Measurements from ENCODE around the gene EVC2. TPM values are rescaled to one million over a fixed set of nuclear protein-coding genes. Genes with fewer than 3 reads are reported as not detected.

EVC2 gene
- total and polyA plus RNA-seq, 2 donors (not counting 1 experiment from before 2014, with no cell fraction given): 1.1 TPM; not detected in 1

- DNase-seq (no peak), ATAC-seq (ENCODE audit: low read depth) (no peak)
- Histone ChIP-seq H3K79me2 (ENCODE audit: control insufficient read depth, insufficient read depth, low read length) (no peaks in the 10 kb centered on the region), H3K36me3 (replicated peaks in 1 of 2; ENCODE audit: control extremely low read depth in 1 of 2, control insufficient read depth in 1 of 2, extremely low read depth in 1 of 2, insufficient read depth in 2 of 2, low read length in 1 of 2) (no peaks in the 10 kb centered on the region), H3K4me3 (ENCODE audit: control extremely low read depth in 1 of 5, extremely low read depth in 1 of 5, insufficient read depth in 1 of 5, low read depth in 2 of 5, low read length in 4 of 5) (no peak overlapping the region), H3K9ac (ENCODE audit: low read length) (no peak overlapping the region), H3K4me1 (ENCODE audit: control insufficient read depth in 2 of 2, insufficient read depth in 2 of 2, low read length in 2 of 2) (no peaks in the 10 kb centered on the region), H2AFZ (ENCODE audit: insufficient read depth, low read depth, low read length, poor library complexity, severe bottlenecking) (no peak overlapping the region), H3K27me3 (replicated peaks in 1 of 4; ENCODE audit: control extremely low read depth in 1 of 4, control insufficient read depth in 3 of 4, insufficient read depth in 4 of 4, low read length in 3 of 4) (no peaks in the 10 kb centered on the region), H3K4me2 (replicated peaks; ENCODE audit: low read depth, low read length, poor library complexity, severe bottlenecking) (no peak overlapping the region), H3K27ac (ENCODE audit: low read length in 2 of 2) (no peak overlapping the region), H4K20me1 (ENCODE audit: control insufficient read depth, insufficient read depth, low read length, poor library complexity, severe bottlenecking) (no peaks in the 10 kb centered on the region), H3K9me3 (ENCODE audit: control extremely low read depth in 1 of 3, control insufficient read depth in 2 of 3, insufficient read depth in 1 of 3, low read length in 2 of 3) (peaks cover 0 to 24% (median 0%) of the 10 kb centered on the region in 3 donors)
- no peak overlapping the region for H3K4me3 Mint-ChIP-seq
- H3K27me3 Mint-ChIP-seq: no peaks in the 10 kb centered on the region
- 85% methylated on average over 10 of the region's 16 CpGs for WGBS (ENCODE audit: insufficient coverage)
- CTCF ChIA-PET: no interaction called here
- no peak for TF ChIP-seq CTCF (IDR thresholded peaks at IDR 0.05)
- no peak for TF ChIP-seq EZH2 (IDR thresholded peaks at IDR 0.05; ENCODE audit: borderline replicate concordance, insufficient read depth, low read depth, low read length, poor library complexity, severe bottlenecking)
- no peaks in the 10 kb centered on the region for H3K4me1 Mint-ChIP-seq
- H3K27ac Mint-ChIP-seq: no peak overlapping the region
- intact Hi-C loops (cut with micrococcal nuclease): no loop called here
- H3K9me3 Mint-ChIP-seq (ENCODE audit: insufficient read depth): no peaks in the 10 kb centered on the region
- POLR2A ChIA-PET: no interaction called here
Measured at GRCh38 chr4:5755161-5755560, 46.8 kb upstream of the EVC2 start.

- TF ChIP-seq EZH2 (IDR thresholded peaks at IDR 0.05; ENCODE audit: borderline replicate concordance, insufficient read depth, low read depth, low read length, poor library complexity, severe bottlenecking) (no peak), CTCF (IDR thresholded peaks at IDR 0.05) (no peak)
- ATAC-seq (ENCODE audit: low read depth): no peak
- POLR2A ChIA-PET: no interaction called here
- H3K9ac ChIP-seq (ENCODE audit: low read length): no peak overlapping the region
- Mint-ChIP-seq H3K27me3 (no peaks in the 10 kb centered on the region), H3K27ac (no peak overlapping the region), H3K9me3 (ENCODE audit: insufficient read depth) (no peaks in the 10 kb centered on the region), H3K4me1 (no peaks in the 10 kb centered on the region), H3K4me3 (no peak overlapping the region)
- H2AFZ ChIP-seq (ENCODE audit: insufficient read depth, low read depth, low read length, poor library complexity, severe bottlenecking): no peak overlapping the region
- no peaks in the 10 kb centered on the region for H4K20me1 ChIP-seq (ENCODE audit: control insufficient read depth, insufficient read depth, low read length, poor library complexity, severe bottlenecking)
- H3K9me3 ChIP-seq (ENCODE audit: control extremely low read depth in 1 of 3, control insufficient read depth in 2 of 3, insufficient read depth in 1 of 3, low read length in 2 of 3): peaks cover 0 to 24% (median 0%) of the 10 kb centered on the region in 3 donors
- H3K4me3 ChIP-seq (ENCODE audit: control extremely low read depth in 1 of 5, extremely low read depth in 1 of 5, insufficient read depth in 1 of 5, low read depth in 2 of 5, low read length in 4 of 5): no peak overlapping the region
- H3K79me2 ChIP-seq (ENCODE audit: control insufficient read depth, insufficient read depth, low read length): no peaks in the 10 kb centered on the region
- no peak for DNase-seq
- intact Hi-C loops (cut with micrococcal nuclease): no loop called here
- no peak overlapping the region for H3K4me2 ChIP-seq (replicated peaks; ENCODE audit: low read depth, low read length, poor library complexity, severe bottlenecking)
- CTCF ChIA-PET: no interaction called here
- no peaks in the 10 kb centered on the region for H3K36me3 ChIP-seq (replicated peaks in 1 of 2; ENCODE audit: control extremely low read depth in 1 of 2, control insufficient read depth in 1 of 2, extremely low read depth in 1 of 2, insufficient read depth in 2 of 2, low read length in 1 of 2)
- no peaks in the 10 kb centered on the region for H3K4me1 ChIP-seq (ENCODE audit: control insufficient read depth in 2 of 2, insufficient read depth in 2 of 2, low read length in 2 of 2)
- H3K27me3 ChIP-seq (replicated peaks in 1 of 4; ENCODE audit: control extremely low read depth in 1 of 4, control insufficient read depth in 3 of 4, insufficient read depth in 4 of 4, low read length in 3 of 4): no peaks in the 10 kb centered on the region
- H3K27ac ChIP-seq (ENCODE audit: low read length in 2 of 2): no peak overlapping the region
- whole genome bisulfite sequencing (ENCODE audit: insufficient coverage): 87% methylated on average over 7 of the region's 8 CpGs
Measured at GRCh38 chr4:5754529-5754881, 46.1 kb upstream of the EVC2 start.
